GM23338 (cell line): ENCODE results near the gene BECN2. TPM values are rescaled to one million over a fixed set of nuclear protein-coding genes. Genes with fewer than 3 reads are reported as not detected.

Source experiments
- ATAC-seq: fragments of 200-7000 bp; cut with Tn5 transposase; 3 replicates; pipeline ENCODE4 v1.9.1; 2020
- DNase-seq: peaks from one replicate; pipeline ENCODE4 v3.0.0-alpha.2; 2015; ENCODE audit warnings: low spot score
- H2AFZ ChIP-seq: fragments of 200-600 bp; sonication (generic); 2 replicates; pipeline ENCODE4 v1.8.0; 2016; ENCODE audit warnings: antibody characterized with exemption, mild to moderate bottlenecking, moderate library complexity
- H3F3A ChIP-seq: fragments of 200-600 bp; sonication (generic); replicated peaks from 2 replicates; pipeline ENCODE4 v1.8.0; 2017; ENCODE audit warnings: antibody characterized with exemption, mixed run types, low read depth
- H3K27ac ChIP-seq: fragments of 200-600 bp; sonication (generic); 2 replicates; pipeline ENCODE4 v1.6.1; 2016; ENCODE audit warnings: low read depth
- H3K27me3 ChIP-seq: fragments of 200-600 bp; sonication (generic); 2 replicates; pipeline ENCODE4 v1.8.0; 2016; ENCODE audit warnings: mild to moderate bottlenecking, mixed run types, moderate library complexity; ENCODE audit not compliant: insufficient read depth
- H3K36me3 ChIP-seq: fragments of 200-600 bp; sonication (generic); 2 replicates; pipeline ENCODE4 v1.8.0; 2016; ENCODE audit warnings: mild to moderate bottlenecking; ENCODE audit not compliant: insufficient read depth
- H3K4me1 ChIP-seq: fragments of 200-600 bp; sonication (generic); 2 replicates; pipeline ENCODE4 v1.8.0; 2016; ENCODE audit warnings: mild to moderate bottlenecking, moderate library complexity; ENCODE audit not compliant: insufficient read depth
- H3K4me2 ChIP-seq: fragments of 200-600 bp; sonication (generic); 2 replicates; pipeline ENCODE4 v1.7.1; 2017; ENCODE audit warnings: mixed run types
- H3K4me3 ChIP-seq: fragments of 200-600 bp; sonication (generic); 2 replicates; pipeline ENCODE4 v1.6.1; 2016; ENCODE audit warnings: mixed run types
- H3K79me2 ChIP-seq: fragments of 200-600 bp; sonication (generic); replicated peaks from 2 replicates; pipeline ENCODE4 v1.8.0; 2017; ENCODE audit warnings: mild to moderate bottlenecking; ENCODE audit not compliant: insufficient read depth
- H3K9me2 ChIP-seq: fragments of 200-600 bp; sonication (generic); 2 replicates; pipeline ENCODE4 v1.8.0; 2017; ENCODE audit not compliant: insufficient read depth
- H4K20me1 ChIP-seq: fragments of 200-600 bp; sonication (generic); replicated peaks from 2 replicates; pipeline ENCODE4 v1.8.0; 2017; ENCODE audit warnings: mild to moderate bottlenecking; ENCODE audit not compliant: insufficient read depth
- H3K27ac Mint-ChIP-seq: 2 replicates; pipeline ENCODE4 v1.8.0; 2020; ENCODE audit warnings: inconsistent platforms, mild to moderate bottlenecking, moderate library complexity, mixed read lengths
- H3K27me3 Mint-ChIP-seq: 3 replicates; pipeline ENCODE4 v1.8.0; 2022; ENCODE audit warnings: low read depth, mild to moderate bottlenecking, moderate library complexity, mixed read lengths, inconsistent platforms; ENCODE audit not compliant: insufficient read depth, poor library complexity
- H3K36me3 Mint-ChIP-seq: 3 replicates; pipeline ENCODE4 v1.8.0; 2021; ENCODE audit warnings: low read depth, mild to moderate bottlenecking, inconsistent platforms, moderate library complexity, mixed read lengths
- H3K4me1 Mint-ChIP-seq: 3 replicates; pipeline ENCODE4 v1.8.0; 2020; ENCODE audit warnings: mild to moderate bottlenecking, inconsistent platforms, mixed read lengths
- H3K4me3 Mint-ChIP-seq: 3 replicates; pipeline ENCODE4 v1.8.0; 2021; ENCODE audit warnings: moderate library complexity, mild to moderate bottlenecking, inconsistent platforms, mixed read lengths
- H3K9me3 Mint-ChIP-seq: 3 replicates; pipeline ENCODE4 v1.8.0; 2020; ENCODE audit warnings: moderate library complexity, mild to moderate bottlenecking, inconsistent platforms, mixed read lengths
- CREB1 ChIP-seq: fragments of 250-450 bp; sonication (Bioruptor Pico); IDR thresholded peaks from 2 replicates; pipeline ENCODE4 v1.5.0; 2020; ENCODE audit warnings: low read depth, mild to moderate bottlenecking, moderate library complexity
- EZH2 ChIP-seq: fragments of 200-600 bp; sonication (generic); IDR thresholded peaks from one replicate; pipeline ENCODE4 v1.8.0; 2017; ENCODE audit warnings: antibody characterized with exemption, mild to moderate bottlenecking, low read depth; ENCODE audit not compliant: unreplicated experiment
- JUNB ChIP-seq: IDR thresholded peaks from one replicate; pipeline ENCODE4 v1.6.1; 2016; ENCODE audit warnings: antibody characterized with exemption; ENCODE audit not compliant: unreplicated experiment
- POLR2AphosphoS5 ChIP-seq: IDR thresholded peaks from 2 replicates; pipeline ENCODE4 v1.6.1; 2016; ENCODE audit warnings: antibody characterized with exemption, low read depth
- STAT1 ChIP-seq: IDR thresholded peaks from one replicate; pipeline ENCODE4 v1.6.1; 2016; ENCODE audit warnings: antibody characterized with exemption; ENCODE audit not compliant: unreplicated experiment
- ZNF114 ChIP-seq: fragments of 250-450 bp; sonication (Bioruptor Pico); IDR thresholded peaks from 2 replicates; pipeline ENCODE4 v1.5.0; 2020; ENCODE audit warnings: mild to moderate bottlenecking, moderate library complexity
- ZNF331 ChIP-seq: fragments of 250-450 bp; sonication (Bioruptor Pico); IDR thresholded peaks from 2 replicates; pipeline ENCODE4 v1.5.0; 2020; ENCODE audit warnings: low read depth, mild to moderate bottlenecking, moderate library complexity
- polyA plus RNA-seq: library from polyadenylated mRNA; unstranded; fragments of >200 nt; fragmentation: Nextera tagmentation; extraction: Ambion mirVana; gene quantifications from 2 replicates; pipeline ENCODE4 v1.2.1, GENCODE V29; 2016
- total RNA-seq: library from RNA; depleted of rRNA; stranded (reverse); fragments of >200 nt; shearing (Covaris generic); gene quantifications from 2 replicates; pipeline ENCODE4 v1.2.3, GENCODE V29; 2014
- TF ChIP-seq, protein P1 (sequence below), 2 experiments: fragments of 200-600 bp in 1 of 2; sonication (generic) in 1 of 2; conservative IDR thresholded peaks; 2 replicates each; pipeline versions ENCODE4 v1.5.1 to v1.6.1; 2016 to 2017; ENCODE audit warnings: antibody characterized with exemption in 2 of 2, low read depth in 2 of 2, mild to moderate bottlenecking in 2 of 2, moderate library complexity in 1 of 2
- TF ChIP-seq, protein P2 (sequence below): IDR thresholded peaks from one replicate; pipeline ENCODE4 v1.6.1; 2018; ENCODE audit warnings: antibody characterized with exemption; ENCODE audit not compliant: unreplicated experiment
- TF ChIP-seq, protein P3 (sequence below): IDR thresholded peaks from 2 replicates; pipeline ENCODE4 v1.6.1; 2016; ENCODE audit warnings: antibody characterized with exemption

Gene BECN2
- total and polyA plus RNA-seq, 2 experiments from 2014 or later = not detected

DNA sequence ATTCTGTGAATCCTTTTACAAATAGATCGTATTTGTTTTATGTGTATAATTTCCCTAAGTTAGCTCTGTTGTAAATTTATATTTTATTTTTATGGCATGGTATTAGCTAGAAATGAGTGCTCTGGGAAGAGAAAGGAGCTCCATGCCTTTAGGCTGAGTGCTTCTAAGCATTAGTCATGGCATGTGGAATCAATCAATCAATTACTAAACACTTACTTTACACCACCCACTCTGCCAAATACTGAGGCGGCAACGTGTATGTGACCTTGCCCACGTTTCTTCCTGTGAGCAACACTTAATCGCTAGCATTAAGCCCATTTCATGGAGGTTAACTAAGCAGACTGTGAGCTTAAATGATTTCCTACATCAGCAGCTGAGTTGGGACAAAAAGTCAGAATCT is 7.2 kb upstream of the BECN2 start:
- Histone ChIP-seq H3K4me1 (no peaks in the 10 kb centered on the region), H2AFZ (no peak overlapping the region), H3K4me2 (no peak overlapping the region), H4K20me1 (no peaks in the 10 kb centered on the region), H3K4me3 (no peak overlapping the region), H3K9me2 (no peaks in the 10 kb centered on the region), H3K79me2 (no peaks in the 10 kb centered on the region), H3K27me3 (no peaks in the 10 kb centered on the region), H3K36me3 (no peaks in the 10 kb centered on the region), H3F3A (no peaks in the 10 kb centered on the region), H3K27ac (no peak overlapping the region)
- no peaks in the 10 kb centered on the region for H3K9me3 Mint-ChIP-seq
- H3K4me1 Mint-ChIP-seq = no peaks in the 10 kb centered on the region
- ATAC-seq (no peak), DNase-seq (no peak)
- H3K4me3 Mint-ChIP-seq = no peak overlapping the region
- no peaks in the 10 kb centered on the region for H3K27me3 Mint-ChIP-seq
- TF ChIP-seq, protein P1, sequence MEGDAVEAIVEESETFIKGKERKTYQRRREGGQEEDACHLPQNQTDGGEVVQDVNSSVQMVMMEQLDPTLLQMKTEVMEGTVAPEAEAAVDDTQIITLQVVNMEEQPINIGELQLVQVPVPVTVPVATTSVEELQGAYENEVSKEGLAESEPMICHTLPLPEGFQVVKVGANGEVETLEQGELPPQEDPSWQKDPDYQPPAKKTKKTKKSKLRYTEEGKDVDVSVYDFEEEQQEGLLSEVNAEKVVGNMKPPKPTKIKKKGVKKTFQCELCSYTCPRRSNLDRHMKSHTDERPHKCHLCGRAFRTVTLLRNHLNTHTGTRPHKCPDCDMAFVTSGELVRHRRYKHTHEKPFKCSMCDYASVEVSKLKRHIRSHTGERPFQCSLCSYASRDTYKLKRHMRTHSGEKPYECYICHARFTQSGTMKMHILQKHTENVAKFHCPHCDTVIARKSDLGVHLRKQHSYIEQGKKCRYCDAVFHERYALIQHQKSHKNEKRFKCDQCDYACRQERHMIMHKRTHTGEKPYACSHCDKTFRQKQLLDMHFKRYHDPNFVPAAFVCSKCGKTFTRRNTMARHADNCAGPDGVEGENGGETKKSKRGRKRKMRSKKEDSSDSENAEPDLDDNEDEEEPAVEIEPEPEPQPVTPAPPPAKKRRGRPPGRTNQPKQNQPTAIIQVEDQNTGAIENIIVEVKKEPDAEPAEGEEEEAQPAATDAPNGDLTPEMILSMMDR (conservative IDR thresholded peaks at IDR 0.05; ENCODE audit: low read depth in 2 of 2) = no peak
- TF ChIP-seq ZNF331 (CRISPR knock-in tag) (no peak), JUNB (no peak), POLR2AphosphoS5 (no peak)
- H3K27ac Mint-ChIP-seq = no peak overlapping the region
- no peaks in the 10 kb centered on the region for H3K36me3 Mint-ChIP-seq

DNA sequence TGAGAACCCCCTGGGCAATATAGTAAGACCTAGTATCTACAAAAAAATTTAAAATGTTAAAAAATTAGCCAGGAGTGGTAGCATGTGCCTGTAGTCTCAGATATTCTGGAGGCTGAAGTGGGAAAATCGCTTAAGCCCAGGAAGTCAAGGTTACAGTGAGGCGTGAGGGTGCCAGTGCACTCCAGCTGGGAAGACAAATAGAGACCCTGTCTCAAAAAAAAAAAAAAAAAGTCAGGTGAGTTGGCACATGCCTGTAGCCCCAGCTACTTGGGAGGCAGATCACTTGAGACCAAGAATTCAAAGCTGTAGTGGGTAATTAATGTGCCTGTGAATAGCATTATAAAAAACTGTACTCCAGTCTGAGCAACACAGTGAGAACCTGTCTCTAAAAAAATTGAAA is 4.6 kb downstream of the BECN2 start:
- Histone ChIP-seq H3K27me3 (no peaks in the 10 kb centered on the region), H3K27ac (no peak overlapping the region), H2AFZ (no peak overlapping the region), H3K36me3 (no peaks in the 10 kb centered on the region), H4K20me1 (no peaks in the 10 kb centered on the region), H3K4me2 (no peak overlapping the region), H3K9me2 (no peaks in the 10 kb centered on the region; the same call in 1 of the 2 replicates), H3K4me1 (no peaks in the 10 kb centered on the region), H3K79me2 (no peaks in the 10 kb centered on the region), H3K4me3 (no peak overlapping the region), H3F3A (no peaks in the 10 kb centered on the region)
- Mint-ChIP-seq H3K4me1 (no peaks in the 10 kb centered on the region), H3K27ac (no peak overlapping the region), H3K9me3 (0 out of 3 replicates have a peak, but pooled peaks cover 2% of the 10 kb centered on the region), H3K36me3 (no peaks in the 10 kb centered on the region), H3K27me3 (peaks cover 6% of the 10 kb centered on the region), H3K4me3 (no peak overlapping the region)
- ATAC-seq = no peak
- TF ChIP-seq ZNF331 (CRISPR knock-in tag) (no peak), CREB1 (CRISPR knock-in tag) (no peak), EZH2 (no peak), JUNB (no peak), STAT1 (no peak), POLR2AphosphoS5 (no peak), ZNF114 (CRISPR knock-in tag) (no peak)
- TF ChIP-seq, protein P2, sequence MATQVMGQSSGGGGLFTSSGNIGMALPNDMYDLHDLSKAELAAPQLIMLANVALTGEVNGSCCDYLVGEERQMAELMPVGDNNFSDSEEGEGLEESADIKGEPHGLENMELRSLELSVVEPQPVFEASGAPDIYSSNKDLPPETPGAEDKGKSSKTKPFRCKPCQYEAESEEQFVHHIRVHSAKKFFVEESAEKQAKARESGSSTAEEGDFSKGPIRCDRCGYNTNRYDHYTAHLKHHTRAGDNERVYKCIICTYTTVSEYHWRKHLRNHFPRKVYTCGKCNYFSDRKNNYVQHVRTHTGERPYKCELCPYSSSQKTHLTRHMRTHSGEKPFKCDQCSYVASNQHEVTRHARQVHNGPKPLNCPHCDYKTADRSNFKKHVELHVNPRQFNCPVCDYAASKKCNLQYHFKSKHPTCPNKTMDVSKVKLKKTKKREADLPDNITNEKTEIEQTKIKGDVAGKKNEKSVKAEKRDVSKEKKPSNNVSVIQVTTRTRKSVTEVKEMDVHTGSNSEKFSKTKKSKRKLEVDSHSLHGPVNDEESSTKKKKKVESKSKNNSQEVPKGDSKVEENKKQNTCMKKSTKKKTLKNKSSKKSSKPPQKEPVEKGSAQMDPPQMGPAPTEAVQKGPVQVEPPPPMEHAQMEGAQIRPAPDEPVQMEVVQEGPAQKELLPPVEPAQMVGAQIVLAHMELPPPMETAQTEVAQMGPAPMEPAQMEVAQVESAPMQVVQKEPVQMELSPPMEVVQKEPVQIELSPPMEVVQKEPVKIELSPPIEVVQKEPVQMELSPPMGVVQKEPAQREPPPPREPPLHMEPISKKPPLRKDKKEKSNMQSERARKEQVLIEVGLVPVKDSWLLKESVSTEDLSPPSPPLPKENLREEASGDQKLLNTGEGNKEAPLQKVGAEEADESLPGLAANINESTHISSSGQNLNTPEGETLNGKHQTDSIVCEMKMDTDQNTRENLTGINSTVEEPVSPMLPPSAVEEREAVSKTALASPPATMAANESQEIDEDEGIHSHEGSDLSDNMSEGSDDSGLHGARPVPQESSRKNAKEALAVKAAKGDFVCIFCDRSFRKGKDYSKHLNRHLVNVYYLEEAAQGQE = no peak
- TF ChIP-seq, protein P3, sequence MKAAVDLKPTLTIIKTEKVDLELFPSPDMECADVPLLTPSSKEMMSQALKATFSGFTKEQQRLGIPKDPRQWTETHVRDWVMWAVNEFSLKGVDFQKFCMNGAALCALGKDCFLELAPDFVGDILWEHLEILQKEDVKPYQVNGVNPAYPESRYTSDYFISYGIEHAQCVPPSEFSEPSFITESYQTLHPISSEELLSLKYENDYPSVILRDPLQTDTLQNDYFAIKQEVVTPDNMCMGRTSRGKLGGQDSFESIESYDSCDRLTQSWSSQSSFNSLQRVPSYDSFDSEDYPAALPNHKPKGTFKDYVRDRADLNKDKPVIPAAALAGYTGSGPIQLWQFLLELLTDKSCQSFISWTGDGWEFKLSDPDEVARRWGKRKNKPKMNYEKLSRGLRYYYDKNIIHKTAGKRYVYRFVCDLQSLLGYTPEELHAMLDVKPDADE = no peak
- TF ChIP-seq, protein P1 (conservative IDR thresholded peaks at IDR 0.05; ENCODE audit: low read depth in 2 of 2) = no peak
- DNase-seq = no peak
